Peyer's patch (tissue), 4 donors: ENCODE results near the gene GRM1. TPM values are rescaled to one million over a fixed set of nuclear protein-coding genes. Genes with fewer than 3 reads are reported as not detected.

Source experiments
- DNase-seq, 3 donors: peaks; one replicate each; pipeline ENCODE4 v3.0.0-alpha.2; 2017 to 2019
- H3K27ac ChIP-seq, 4 donors: fragments of 200-600 bp; sonication (generic); one replicate each; pipeline ENCODE4 v1.5.1; 2016 to 2019
- H3K27me3 ChIP-seq, 2 donors: fragments of 200-600 bp; sonication (generic); one replicate each; pipeline ENCODE4 v1.5.1; 2019
- H3K36me3 ChIP-seq, 3 donors: fragments of 200-600 bp; sonication (generic); one replicate each; pipeline ENCODE4 v1.5.1; 2016 to 2019
- H3K4me1 ChIP-seq, 4 donors: fragments of 200-600 bp; sonication (generic); one replicate each; pipeline ENCODE4 v1.5.1; 2016 to 2019
- H3K4me3 ChIP-seq, 4 donors: fragments of 200-600 bp; sonication (generic); 1 replicate in 3 of 4; 2 replicates in 1 of 4; pipeline ENCODE4 v1.5.1; 2016 to 2019; ENCODE audit warnings: mild to moderate bottlenecking in 1 of 4
- H3K9me3 ChIP-seq, 4 donors: fragments of 200-600 bp; sonication (generic); one replicate each; pipeline ENCODE4 v1.5.1; 2016 to 2019; ENCODE audit warnings: mild to moderate bottlenecking in 1 of 4
- POLR2A ChIP-seq, 2 donors: fragments of 450-650 bp; IDR thresholded peaks; one replicate each; pipeline ENCODE4 v1.5.1; 2017; ENCODE audit warnings: antibody characterized with exemption in 2 of 2, mild to moderate bottlenecking in 2 of 2, moderate library complexity in 2 of 2
- total RNA-seq, 4 donors: library from RNA; depleted of rRNA; stranded (reverse); fragments of >200 nt; gene quantifications; one replicate each; pipeline ENCODE4 v1.1.0, GENCODE V29; 2016
- TF ChIP-seq, protein P1 (sequence below), 6 experiments: fragments of 450-650 bp in 4 of 6; fragments of 200-600 bp in 2 of 6; sonication (generic) in 1 of 6; IDR thresholded peaks; one replicate each; pipeline ENCODE4 v1.5.1; 2017 to 2019; ENCODE audit warnings: antibody characterized with exemption in 6 of 6, mild to moderate bottlenecking in 3 of 6, moderate library complexity in 1 of 6

GRM1 gene
- total RNA-seq, 4 donors from 2014 or later, result not detected

DNA sequence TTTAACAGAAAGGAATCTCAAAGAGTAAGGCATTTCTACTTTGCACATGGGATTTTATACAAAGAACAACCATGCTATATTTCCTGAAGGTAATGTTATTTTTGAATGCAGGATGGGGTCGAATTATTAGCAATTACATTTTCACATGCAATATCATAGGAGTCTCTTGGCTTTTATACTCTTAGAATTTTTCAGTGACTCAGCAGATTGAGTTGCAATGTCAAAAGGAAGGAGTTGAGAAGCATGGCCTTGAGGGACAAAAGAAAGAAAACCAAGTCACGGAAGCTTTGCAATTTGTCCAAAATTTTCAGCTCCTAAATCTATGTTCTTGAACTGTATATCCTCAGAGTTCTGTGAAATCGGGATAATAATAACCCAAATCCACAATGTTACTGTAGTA is 181.1 kb downstream of the GRM1 start:
- Histone ChIP-seq H3K4me1 (no peaks in the 10 kb centered on the region), H3K4me3 (no peak overlapping the region), H3K27ac (no peak overlapping the region), H3K9me3 (no peaks in the 10 kb centered on the region), H3K27me3 (no peaks in the 10 kb centered on the region), H3K36me3 (no peaks in the 10 kb centered on the region)
- no peak for DNase-seq
- TF ChIP-seq POLR2A (IDR thresholded peaks at IDR 0.05), result no peak
- TF ChIP-seq, protein P1, sequence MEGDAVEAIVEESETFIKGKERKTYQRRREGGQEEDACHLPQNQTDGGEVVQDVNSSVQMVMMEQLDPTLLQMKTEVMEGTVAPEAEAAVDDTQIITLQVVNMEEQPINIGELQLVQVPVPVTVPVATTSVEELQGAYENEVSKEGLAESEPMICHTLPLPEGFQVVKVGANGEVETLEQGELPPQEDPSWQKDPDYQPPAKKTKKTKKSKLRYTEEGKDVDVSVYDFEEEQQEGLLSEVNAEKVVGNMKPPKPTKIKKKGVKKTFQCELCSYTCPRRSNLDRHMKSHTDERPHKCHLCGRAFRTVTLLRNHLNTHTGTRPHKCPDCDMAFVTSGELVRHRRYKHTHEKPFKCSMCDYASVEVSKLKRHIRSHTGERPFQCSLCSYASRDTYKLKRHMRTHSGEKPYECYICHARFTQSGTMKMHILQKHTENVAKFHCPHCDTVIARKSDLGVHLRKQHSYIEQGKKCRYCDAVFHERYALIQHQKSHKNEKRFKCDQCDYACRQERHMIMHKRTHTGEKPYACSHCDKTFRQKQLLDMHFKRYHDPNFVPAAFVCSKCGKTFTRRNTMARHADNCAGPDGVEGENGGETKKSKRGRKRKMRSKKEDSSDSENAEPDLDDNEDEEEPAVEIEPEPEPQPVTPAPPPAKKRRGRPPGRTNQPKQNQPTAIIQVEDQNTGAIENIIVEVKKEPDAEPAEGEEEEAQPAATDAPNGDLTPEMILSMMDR (IDR thresholded peaks at IDR 0.05), result no peak

DNA sequence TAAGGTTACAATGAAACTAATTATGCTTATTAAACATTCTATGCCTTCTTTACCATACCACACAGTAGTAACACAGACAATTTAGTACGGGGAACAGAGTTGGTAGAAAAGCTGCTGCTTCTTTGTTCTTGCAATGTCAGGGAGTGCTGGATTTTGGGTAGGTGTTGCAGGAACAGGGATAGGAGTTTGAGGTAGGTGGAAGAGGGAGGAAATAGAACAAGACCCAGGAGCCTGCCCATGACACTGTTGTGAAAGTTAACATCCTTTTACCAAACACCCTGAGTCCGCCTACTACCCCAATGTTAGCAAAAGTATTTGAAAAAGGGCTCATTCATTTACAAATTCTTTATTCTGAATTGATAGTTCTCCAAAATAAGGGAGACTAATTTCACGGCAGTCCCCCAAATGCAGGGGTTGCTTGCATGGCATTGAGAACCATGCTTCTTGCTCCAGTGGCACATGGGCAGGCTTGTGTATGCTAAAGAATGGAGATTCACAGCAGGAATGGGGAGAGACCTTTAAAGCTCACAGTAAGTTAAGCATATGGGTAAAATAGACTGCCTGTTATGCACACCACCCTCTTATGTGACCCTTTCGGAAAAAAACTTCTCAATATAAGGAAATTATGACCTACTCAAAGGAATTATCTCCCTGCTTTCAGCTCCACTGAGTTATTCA is 181.7 kb downstream of the GRM1 start:
- no peaks in the 10 kb centered on the region for H3K9me3 ChIP-seq
- no peak overlapping the region for H3K4me3 ChIP-seq
- no peak for TF ChIP-seq POLR2A (IDR thresholded peaks at IDR 0.05)
- TF ChIP-seq, protein P1 (IDR thresholded peaks at IDR 0.05), result no peak
- H3K36me3 ChIP-seq, result no peaks in the 10 kb centered on the region
- H3K27ac ChIP-seq, result no peak overlapping the region
- DNase-seq, result no peak
- no peaks in the 10 kb centered on the region for H3K27me3 ChIP-seq
- no peaks in the 10 kb centered on the region for H3K4me1 ChIP-seq

DNA sequence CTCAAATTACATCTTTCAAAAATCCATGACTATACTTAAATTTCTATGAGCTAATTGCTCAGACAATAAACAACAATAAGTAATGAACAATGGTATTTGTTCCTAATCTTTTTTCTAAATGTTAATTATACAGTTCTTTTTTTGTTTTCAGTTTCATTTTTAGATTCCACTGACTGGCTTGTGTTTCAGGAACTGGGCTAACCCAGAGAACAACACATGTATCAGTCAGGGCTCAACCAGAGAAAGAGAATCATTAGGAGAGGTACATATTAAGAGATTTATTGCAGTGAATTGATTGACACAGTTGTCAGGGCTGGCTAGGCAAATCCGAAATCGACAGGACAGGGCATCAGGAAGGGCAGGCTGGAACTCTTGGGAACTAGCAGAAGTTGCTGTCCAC is 182.8 kb downstream of the GRM1 start:
- TF ChIP-seq, protein P1 (IDR thresholded peaks at IDR 0.05), result no peak
- TF ChIP-seq POLR2A (IDR thresholded peaks at IDR 0.05), result no peak
- no peak for DNase-seq
- Histone ChIP-seq H3K4me3 (no peak overlapping the region), H3K27me3 (no peaks in the 10 kb centered on the region), H3K4me1 (no peaks in the 10 kb centered on the region), H3K27ac (no peak overlapping the region), H3K36me3 (no peaks in the 10 kb centered on the region), H3K9me3 (no peaks in the 10 kb centered on the region)

DNA sequence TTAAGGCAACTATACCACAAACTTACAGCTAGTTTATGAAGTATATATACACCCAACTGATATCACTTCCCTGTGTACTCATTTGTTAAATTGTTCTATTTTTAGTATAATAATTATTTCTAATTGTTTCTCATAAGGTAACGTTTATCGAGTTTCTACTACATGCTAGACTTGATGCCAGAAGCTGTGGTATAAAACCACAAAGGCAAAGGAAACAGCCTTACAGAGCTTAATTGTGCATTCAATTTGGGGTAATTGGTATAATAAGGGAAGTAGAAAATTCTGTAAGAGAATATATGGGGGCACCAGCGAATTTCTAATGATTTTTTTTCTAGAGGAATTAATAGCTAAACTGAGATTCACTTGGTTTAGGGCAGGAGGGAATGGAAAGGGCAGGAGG is 183.9 kb downstream of the GRM1 start:
- no peak overlapping the region for H3K4me3 ChIP-seq
- H3K9me3 ChIP-seq, result no peaks in the 10 kb centered on the region
- TF ChIP-seq, protein P1 (IDR thresholded peaks at IDR 0.05), result no peak
- TF ChIP-seq POLR2A (IDR thresholded peaks at IDR 0.05), result no peak
- no peak for DNase-seq
- H3K4me1 ChIP-seq, result no peaks in the 10 kb centered on the region
- H3K27me3 ChIP-seq, result no peaks in the 10 kb centered on the region
- no peaks in the 10 kb centered on the region for H3K36me3 ChIP-seq
- H3K27ac ChIP-seq, result no peak overlapping the region

DNA sequence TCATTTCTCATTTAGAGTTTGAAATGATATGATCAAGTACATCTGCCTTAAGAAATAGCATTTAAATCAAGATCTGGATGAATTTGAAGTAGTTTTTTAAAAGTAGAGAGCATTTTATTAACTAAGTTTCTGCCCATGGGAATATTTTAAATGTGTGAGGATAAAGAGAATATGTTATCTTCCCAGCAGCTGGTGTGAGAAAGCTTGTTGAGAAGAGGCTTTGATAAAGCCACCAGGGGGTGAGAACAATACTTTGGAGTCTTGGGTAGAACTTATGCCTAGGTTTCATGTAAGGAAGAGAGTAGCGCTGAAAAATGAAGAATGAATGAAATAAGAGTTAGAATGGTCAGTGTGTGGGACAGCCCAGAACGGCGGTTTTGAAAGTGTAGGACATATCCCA is 190.2 kb downstream of the GRM1 start:
- Histone ChIP-seq H3K36me3 (no peaks in the 10 kb centered on the region), H3K9me3 (no peaks in the 10 kb centered on the region), H3K27ac (no peak overlapping the region), H3K4me3 (no peak overlapping the region), H3K4me1 (no peaks in the 10 kb centered on the region), H3K27me3 (no peaks in the 10 kb centered on the region)
- TF ChIP-seq POLR2A (IDR thresholded peaks at IDR 0.05), result no peak
- no peak for DNase-seq

DNA sequence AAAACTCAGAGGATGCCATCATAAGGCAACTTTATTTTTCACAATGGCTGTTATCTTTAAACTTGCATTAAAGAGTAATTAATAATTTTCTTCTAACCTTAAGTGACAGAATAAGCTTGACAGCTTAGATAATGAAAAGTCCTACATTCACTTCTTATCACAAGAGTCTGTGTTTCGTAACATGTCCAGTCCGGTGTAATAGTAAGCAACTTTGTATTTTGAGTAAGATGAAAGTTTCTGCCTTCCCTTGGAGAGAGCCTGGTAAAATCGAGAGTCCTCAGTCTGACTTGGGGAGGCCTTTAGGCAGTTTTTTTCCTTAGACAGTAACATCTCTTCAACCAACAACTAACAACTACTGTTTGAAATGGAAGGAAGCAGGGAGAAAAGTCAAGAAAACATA is 195.6 kb downstream of the GRM1 start:
- H3K36me3 ChIP-seq, result no peaks in the 10 kb centered on the region
- no peak for DNase-seq
- H3K9me3 ChIP-seq, result no peaks in the 10 kb centered on the region
- no peak for TF ChIP-seq POLR2A (IDR thresholded peaks at IDR 0.05)
- TF ChIP-seq, protein P1 (IDR thresholded peaks at IDR 0.05), result no peak
- no peak overlapping the region for H3K4me3 ChIP-seq
- H3K27ac ChIP-seq, result no peak overlapping the region
- no peaks in the 10 kb centered on the region for H3K27me3 ChIP-seq
- no peaks in the 10 kb centered on the region for H3K4me1 ChIP-seq
